ACC112 (cell line): ENCODE data around the gene APOC3.
"Not testable (repeated sequence)": the region's sequence is repeated elsewhere in the genome, so short reads cannot be mapped to it uniquely, and the experiment has no call there.

ENCODE experiments used
- H2AFZ ChIP-seq: fragments of 200-600 bp; sonication (generic); one replicate; pipeline ENCODE4 v1.6.0; 2017; ENCODE audit warnings: antibody characterized with exemption, low read length; ENCODE audit not compliant: unreplicated experiment
- H3K27ac ChIP-seq: fragments of 200-600 bp; sonication (generic); 2 replicates; pipeline ENCODE4 v1.5.1; 2014; ENCODE audit warnings: low read depth, mild to moderate bottlenecking, antibody characterized with exemption, low read length, moderate library complexity
- H3K27me3 ChIP-seq: fragments of 200-600 bp; sonication (generic); 2 replicates; pipeline ENCODE4 v1.6.1; 2014; ENCODE audit warnings: mild to moderate bottlenecking, antibody characterized with exemption, low read length, moderate library complexity, mixed read lengths; ENCODE audit not compliant: insufficient read depth
- H3K36me3 ChIP-seq: fragments of 200-600 bp; sonication (generic); 2 replicates; pipeline ENCODE4 v1.6.1; 2016; ENCODE audit warnings: mild to moderate bottlenecking, antibody characterized with exemption, low read length, moderate library complexity, mixed read lengths; ENCODE audit not compliant: insufficient read depth
- H3K4me1 ChIP-seq: fragments of 200-600 bp; sonication (generic); one replicate; pipeline ENCODE4 v1.6.1; 2016; ENCODE audit warnings: low read length, mixed read lengths; ENCODE audit not compliant: insufficient read depth, unreplicated experiment, control insufficient read depth
- H3K4me3 ChIP-seq: fragments of 200-600 bp; sonication (generic); 2 replicates; pipeline ENCODE4 v1.5.1; 2014; ENCODE audit warnings: mild to moderate bottlenecking, low read depth, low read length
- H3K79me2 ChIP-seq: fragments of 200-600 bp; sonication (generic); one replicate; pipeline ENCODE4 v1.6.0; 2016; ENCODE audit warnings: low read length; ENCODE audit not compliant: control insufficient read depth, unreplicated experiment, insufficient read depth

Gene APOC3

DNA sequence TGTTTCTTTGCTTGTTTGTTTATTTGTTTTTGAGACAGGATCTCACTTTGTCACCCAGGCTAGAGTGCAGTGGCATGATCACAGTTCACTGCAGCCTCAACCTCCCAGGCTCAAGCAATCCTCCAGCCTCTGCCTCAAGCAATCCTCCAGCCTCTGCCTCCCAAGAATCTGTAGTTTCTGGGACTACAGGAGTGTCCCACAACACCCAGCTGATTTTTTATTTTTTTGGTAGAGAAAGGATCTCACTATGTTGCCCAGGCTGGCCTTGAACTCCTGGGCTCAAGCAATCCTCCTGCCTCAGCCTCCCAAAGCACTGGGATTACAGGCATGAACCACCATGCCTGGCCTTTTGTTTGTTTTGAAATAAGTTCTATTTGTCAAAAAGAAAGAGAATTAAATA lies 28.0 kb upstream of the APOC3 start:
- H3K79me2 ChIP-seq, H3K4me3 ChIP-seq, H3K36me3 ChIP-seq, H2AFZ ChIP-seq, H3K27ac ChIP-seq, H3K27me3 ChIP-seq, H3K4me1 ChIP-seq: not testable (repeated sequence)

DNA sequence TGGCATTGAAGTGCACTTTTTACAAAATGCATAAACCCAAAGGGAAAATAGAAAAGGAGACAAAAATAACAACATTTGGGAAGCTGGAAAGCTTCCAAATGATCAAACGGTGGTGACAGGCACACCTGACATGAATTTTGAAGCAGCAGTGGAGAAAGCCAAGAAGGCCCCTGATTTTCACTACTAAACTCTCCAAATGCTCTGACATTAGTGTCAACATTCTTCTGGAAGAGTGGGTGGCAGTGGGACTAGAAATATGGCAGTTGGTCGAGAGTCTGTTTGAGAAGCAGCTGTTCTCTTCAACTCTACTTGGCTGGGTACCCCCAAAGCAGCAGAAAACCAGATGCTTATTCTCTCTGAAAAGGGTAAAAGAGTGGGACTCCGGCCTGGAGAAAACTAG lies 25.7 kb upstream of the APOC3 start:
- Histone ChIP-seq H3K4me3 (no peak overlapping the region), H3K27ac (no peak overlapping the region), H3K4me1 (peaks cover 15% of the 10 kb centered on the region), H2AFZ (no peak overlapping the region), H3K36me3 (no peaks in the 10 kb centered on the region), H3K27me3 (no peaks in the 10 kb centered on the region), H3K79me2 (no peaks in the 10 kb centered on the region)

DNA sequence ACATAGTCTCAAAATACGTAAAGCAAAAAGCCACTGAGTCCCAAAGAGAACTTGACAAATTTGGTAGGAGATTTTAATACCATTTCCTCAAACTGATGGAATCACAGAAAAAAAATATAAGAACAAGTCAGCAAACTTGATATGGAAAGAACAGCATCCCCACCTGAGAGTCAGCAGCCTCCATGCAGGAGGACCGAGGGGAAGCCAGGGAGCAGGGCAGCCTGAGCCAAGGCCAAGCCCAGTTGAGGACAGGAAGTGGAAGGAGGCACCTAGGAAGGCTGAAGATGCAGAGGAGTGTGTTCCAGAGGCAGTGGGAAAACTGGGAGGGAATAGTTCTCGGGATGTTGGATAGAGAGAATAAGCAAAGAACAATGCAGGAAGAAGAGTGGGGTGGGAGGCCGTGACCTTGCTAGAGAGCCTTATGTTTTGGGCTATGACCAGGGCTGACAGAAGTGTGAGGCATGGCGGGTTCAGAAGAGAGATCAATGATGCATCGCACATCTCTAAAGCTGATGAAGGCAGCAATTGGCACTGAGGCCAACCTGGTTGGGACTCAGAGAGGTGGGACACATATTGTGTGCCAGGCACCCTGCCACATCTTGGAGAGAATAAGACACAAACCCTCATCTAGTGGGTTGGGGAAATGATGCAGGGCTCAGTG lies 22.0 kb upstream of the APOC3 start:
- Histone ChIP-seq H3K4me1 (peaks cover 31% of the 10 kb centered on the region), H3K4me3 (no peak overlapping the region), H3K79me2 (no peaks in the 10 kb centered on the region), H2AFZ (no peak overlapping the region), H3K27ac (peak overlapping the region; percentile 99), H3K36me3 (no peaks in the 10 kb centered on the region), H3K27me3 (no peaks in the 10 kb centered on the region)

DNA sequence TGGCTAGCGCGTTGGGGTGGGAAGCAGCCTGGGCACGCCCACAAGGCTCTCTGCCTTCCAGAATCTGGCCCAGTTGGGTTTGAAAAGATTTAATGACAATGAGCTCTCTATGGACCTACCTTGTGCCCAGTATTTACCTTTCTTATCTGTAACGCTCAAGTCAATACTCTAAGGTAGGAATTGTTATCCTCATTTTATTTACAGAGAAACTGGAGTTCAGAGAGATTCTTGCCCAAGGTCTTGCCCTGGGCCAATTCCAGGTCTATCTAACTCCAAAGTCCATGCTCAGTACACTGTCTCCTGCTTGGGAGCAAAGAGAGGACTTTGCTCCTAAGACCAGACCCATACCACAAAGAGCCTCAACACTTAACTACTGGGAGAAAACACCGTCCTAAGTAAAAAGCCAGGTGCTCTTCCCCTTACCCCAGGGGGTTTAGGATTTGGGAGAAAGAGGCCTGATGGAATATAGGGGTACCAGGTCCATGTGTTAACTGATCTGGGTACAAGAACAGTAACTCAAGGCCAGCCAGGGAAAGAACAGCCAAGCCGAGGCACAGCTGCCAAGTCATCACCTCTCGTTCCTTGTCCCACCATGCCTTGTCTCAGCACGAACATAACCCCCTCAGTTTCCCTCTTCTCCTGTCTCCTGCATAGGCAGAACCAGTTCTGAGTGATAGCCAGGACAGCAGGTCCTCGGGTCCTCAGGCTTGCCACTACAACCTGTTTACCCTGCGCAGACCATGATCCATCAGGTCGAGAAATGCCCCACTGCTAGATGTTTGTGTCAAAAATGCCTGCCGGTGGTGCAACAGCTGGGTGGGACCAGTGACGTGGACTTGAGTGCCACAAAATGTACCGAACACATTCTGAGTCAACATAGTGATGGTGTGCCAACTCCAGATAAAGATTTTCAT lies 21.2 kb upstream of the APOC3 start:
- Histone ChIP-seq H3K27ac (peak overlapping the region; percentile 99), H3K36me3 (no peaks in the 10 kb centered on the region), H3K27me3 (no peaks in the 10 kb centered on the region), H3K79me2 (no peaks in the 10 kb centered on the region), H2AFZ (no peak overlapping the region), H3K4me3 (no peak overlapping the region; the same call in 1 of the 2 replicates), H3K4me1 (peaks cover 32% of the 10 kb centered on the region)

DNA sequence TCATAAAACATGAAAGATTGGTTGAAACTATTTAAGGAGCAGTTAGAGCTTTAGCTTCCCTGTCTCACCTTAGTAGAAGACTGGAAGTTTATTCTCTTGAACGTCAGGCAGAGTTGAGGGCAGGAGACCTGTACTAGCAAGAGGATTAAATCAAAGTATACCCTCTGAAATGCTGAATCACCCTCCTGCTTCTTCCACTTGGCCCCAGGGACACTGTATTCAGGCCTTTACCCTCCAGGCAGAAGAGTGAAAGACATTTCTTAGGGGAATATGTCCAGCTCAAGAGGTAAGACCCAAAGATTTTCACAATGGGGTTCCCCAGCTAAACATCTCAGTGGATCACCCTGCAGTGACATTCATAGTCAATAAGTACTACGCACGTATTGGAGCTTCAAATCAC lies 18.5 kb upstream of the APOC3 start:
- peaks cover 38% of the 10 kb centered on the region for H3K4me1 ChIP-seq
- peak overlapping the region; percentile 99; the same call in 1 of the 2 replicates for H3K27ac ChIP-seq
- no peaks in the 10 kb centered on the region for H3K79me2 ChIP-seq
- H2AFZ ChIP-seq, result no peak overlapping the region
- no peaks in the 10 kb centered on the region for H3K36me3 ChIP-seq
- no peak overlapping the region for H3K4me3 ChIP-seq
- H3K27me3 ChIP-seq, result no peaks in the 10 kb centered on the region

DNA sequence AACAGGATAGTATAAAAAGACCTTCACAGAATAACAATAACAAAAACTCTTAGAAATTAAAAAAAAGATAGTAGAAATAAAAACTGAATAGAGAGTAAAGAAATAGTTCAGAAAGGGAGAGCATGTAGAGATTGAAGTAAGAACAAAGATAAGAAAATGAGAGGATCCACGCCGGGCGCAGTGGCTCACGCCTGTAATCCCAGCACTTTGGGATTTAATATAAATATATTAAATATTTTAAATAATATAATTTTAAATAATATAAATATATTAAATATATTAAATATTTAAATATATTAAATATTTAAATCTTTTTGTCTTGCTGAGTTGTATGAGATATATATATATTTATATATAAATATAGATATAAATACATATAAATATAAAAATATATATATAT lies 17.6 kb upstream of the APOC3 start:
- H3K4me1 ChIP-seq, result peaks cover 38% of the 10 kb centered on the region
- H3K27ac ChIP-seq, result no peak overlapping the region
- no peaks in the 10 kb centered on the region for H3K79me2 ChIP-seq
- H3K4me3 ChIP-seq, result no peak overlapping the region
- no peaks in the 10 kb centered on the region for H3K27me3 ChIP-seq
- no peaks in the 10 kb centered on the region for H3K36me3 ChIP-seq
- H2AFZ ChIP-seq, result no peak overlapping the region

DNA sequence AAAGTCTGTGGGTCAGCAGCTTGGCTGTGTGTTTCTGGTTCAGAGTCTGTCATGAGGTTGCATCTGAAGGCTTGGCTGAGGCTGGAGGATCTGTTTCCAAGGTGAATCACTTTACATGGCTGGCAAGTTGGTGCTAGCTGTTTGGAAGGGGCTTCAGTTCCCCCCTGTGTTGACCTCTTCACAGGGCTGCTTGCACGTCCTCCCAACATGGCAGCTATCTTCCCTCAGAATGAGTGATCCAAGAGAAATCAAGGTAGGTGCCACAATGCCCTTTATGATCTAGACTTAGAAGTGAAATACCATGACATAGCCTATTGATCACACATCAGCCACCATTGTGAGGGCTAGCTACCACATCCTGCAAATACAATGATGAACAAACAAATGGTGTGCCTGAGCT lies 16.5 kb upstream of the APOC3 start:
- H3K79me2 ChIP-seq, result no peaks in the 10 kb centered on the region
- H3K4me1 ChIP-seq, result peaks cover 31% of the 10 kb centered on the region
- H3K36me3 ChIP-seq, result no peaks in the 10 kb centered on the region
- H3K27ac ChIP-seq, result no peak overlapping the region
- no peaks in the 10 kb centered on the region for H3K27me3 ChIP-seq
- H2AFZ ChIP-seq, result no peak overlapping the region
- H3K4me3 ChIP-seq, result no peak overlapping the region

DNA sequence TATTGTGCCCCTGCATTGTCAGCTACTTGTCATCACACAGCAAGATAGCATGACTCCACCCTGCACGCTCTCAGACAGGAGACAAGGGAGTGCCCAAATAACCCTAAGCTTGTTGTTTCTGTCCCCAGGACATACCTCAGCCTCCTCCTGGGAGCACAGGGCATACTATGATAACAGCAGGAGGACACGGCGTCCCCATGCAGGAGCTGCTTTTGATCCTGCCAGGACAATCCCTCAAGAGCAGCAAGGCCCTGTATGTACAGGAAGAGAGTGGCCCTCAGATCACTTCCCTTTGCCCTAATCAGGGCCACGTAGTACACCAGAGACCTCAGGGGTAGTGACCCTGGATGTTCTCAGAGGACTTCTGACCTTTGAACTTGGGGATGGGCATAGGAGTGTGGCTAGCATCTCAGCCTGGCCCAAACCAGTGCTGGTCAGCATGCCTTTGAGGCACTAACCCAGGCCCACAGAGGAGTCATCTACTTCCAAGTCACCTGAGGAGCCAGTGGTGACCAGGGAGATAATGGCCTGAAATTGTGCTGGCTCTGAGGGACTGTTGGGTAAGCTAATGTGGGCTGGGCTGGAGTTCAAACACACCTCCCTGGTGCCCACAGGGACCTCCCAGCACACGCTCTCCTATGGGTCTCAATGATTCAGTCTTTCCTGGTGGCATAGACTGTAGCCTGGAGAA lies 15.8 kb upstream of the APOC3 start:
- no peak overlapping the region for H2AFZ ChIP-seq
- H3K79me2 ChIP-seq, result no peaks in the 10 kb centered on the region
- no peak overlapping the region for H3K4me3 ChIP-seq
- H3K36me3 ChIP-seq, result no peaks in the 10 kb centered on the region
- no peak overlapping the region for H3K27ac ChIP-seq
- peaks cover 24% of the 10 kb centered on the region for H3K4me1 ChIP-seq
- H3K27me3 ChIP-seq, result no peaks in the 10 kb centered on the region

DNA sequence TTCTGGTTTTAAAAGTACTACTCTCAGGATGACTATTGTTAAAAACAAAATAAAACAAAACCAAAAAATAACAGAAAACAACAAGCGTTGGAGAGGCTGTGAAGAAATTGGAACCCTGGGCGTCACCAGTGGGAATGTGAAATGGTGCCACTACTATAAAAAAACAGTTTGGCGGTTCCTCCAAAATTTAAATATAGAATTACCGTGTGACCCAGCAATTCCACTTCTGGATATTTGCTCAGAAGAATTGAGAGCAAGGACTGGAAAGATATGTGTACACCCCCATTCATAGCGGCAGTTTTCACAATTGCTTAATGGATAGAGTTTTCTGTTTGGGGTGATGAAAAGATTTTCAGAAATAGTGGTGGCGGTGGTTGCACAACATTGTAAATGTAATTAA lies 15.2 kb upstream of the APOC3 start:
- peaks cover 21% of the 10 kb centered on the region for H3K4me1 ChIP-seq
- no peak overlapping the region for H3K27ac ChIP-seq
- H3K79me2 ChIP-seq, result no peaks in the 10 kb centered on the region
- no peaks in the 10 kb centered on the region for H3K27me3 ChIP-seq
- no peak overlapping the region for H2AFZ ChIP-seq
- H3K4me3 ChIP-seq, result no peak overlapping the region
- no peaks in the 10 kb centered on the region for H3K36me3 ChIP-seq

DNA sequence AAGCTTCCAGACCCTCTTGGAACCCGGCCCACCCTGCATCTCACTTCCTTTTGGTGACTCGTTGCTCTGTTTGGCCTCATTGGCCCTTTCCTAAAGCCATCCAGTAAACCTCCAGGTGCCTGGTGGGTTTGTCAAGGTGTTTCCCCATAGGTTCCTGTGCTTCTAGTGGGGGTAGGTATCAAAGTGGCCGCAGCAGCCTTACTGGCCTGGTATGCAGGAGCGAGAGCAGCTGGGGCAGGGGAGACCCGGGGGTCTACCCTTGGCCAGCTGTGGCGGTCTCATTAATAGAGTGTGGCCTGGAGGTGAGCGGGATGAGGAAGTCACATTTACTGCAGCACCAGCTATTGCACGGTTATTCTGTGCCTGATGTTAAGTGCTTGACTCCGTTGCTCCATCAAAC lies 10.7 kb upstream of the APOC3 start:
- Histone ChIP-seq H3K27ac (no peak overlapping the region), H2AFZ (no peak overlapping the region), H3K27me3 (no peaks in the 10 kb centered on the region), H3K79me2 (no peaks in the 10 kb centered on the region), H3K4me3 (no peak overlapping the region), H3K36me3 (no peaks in the 10 kb centered on the region), H3K4me1 (peaks cover 2% of the 10 kb centered on the region)
